B cell (primary cell): Measurements from ENCODE around the gene HOXC6.

Source experiments
- CTCF ChIP-seq: fragments of 200-600 bp; IDR thresholded peaks from one replicate; pipeline ENCODE4 v1.8.0; 2022; ENCODE audit warnings: antibody characterized with exemption, mild to moderate bottlenecking
- EZH2 ChIP-seq: IDR thresholded peaks from 2 replicates; pipeline ENCODE4 v1.6.1; 2012; ENCODE audit warnings: borderline replicate concordance, low read depth, mild to moderate bottlenecking, moderate library complexity, low read length; ENCODE audit not compliant: insufficient read depth, poor library complexity, severe bottlenecking

GRCh38 chr12:53986686-53987483 lies 41.4 kb upstream of the HOXC6 start:
- TF ChIP-seq EZH2 (no peak), CTCF (no peak)
